ENCODE results near the gene XDH.

DNA sequence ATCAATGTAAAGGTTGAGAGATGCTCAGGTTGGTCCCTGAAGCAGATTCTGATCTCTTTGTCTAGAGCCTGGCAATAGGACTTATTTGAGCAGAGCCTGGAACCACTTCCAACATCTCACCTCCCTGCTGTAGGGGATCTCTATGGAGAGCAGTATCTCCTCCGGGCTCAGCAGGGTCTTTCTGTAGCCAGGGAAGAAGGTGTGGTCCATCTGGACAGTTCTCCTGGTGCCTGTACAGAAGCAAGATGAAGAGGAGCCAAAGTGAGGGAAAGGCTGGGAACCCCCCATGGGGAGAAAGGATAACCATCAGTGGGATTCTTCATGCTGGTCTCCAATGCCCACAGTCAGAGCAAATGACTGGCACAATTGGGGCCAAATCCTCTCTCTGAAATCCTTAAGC, 34.8 kb downstream of the XDH start:
- TF ChIP-seq, protein P1, sequence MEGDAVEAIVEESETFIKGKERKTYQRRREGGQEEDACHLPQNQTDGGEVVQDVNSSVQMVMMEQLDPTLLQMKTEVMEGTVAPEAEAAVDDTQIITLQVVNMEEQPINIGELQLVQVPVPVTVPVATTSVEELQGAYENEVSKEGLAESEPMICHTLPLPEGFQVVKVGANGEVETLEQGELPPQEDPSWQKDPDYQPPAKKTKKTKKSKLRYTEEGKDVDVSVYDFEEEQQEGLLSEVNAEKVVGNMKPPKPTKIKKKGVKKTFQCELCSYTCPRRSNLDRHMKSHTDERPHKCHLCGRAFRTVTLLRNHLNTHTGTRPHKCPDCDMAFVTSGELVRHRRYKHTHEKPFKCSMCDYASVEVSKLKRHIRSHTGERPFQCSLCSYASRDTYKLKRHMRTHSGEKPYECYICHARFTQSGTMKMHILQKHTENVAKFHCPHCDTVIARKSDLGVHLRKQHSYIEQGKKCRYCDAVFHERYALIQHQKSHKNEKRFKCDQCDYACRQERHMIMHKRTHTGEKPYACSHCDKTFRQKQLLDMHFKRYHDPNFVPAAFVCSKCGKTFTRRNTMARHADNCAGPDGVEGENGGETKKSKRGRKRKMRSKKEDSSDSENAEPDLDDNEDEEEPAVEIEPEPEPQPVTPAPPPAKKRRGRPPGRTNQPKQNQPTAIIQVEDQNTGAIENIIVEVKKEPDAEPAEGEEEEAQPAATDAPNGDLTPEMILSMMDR (IDR thresholded peaks at IDR 0.05; ENCODE audit: insufficient read depth, low read length, poor library complexity, severe bottlenecking), result no peak
- no peak for TF ChIP-seq EZH2phosphoT487 (conservative IDR thresholded peaks at IDR 0.05; ENCODE audit: low read length)
